Neuronal stem cell (in vitro differentiated cells): ENCODE results near the gene LINC01488.
A peak's percentile ranks its signal among the peaks of the same experiment; 100 is the strongest.

Source experiments
- DNase-seq: peaks from one replicate; pipeline ENCODE4 v3.0.0-alpha.2; 2013; ENCODE audit warnings: low spot score
- H2AFZ ChIP-seq: one replicate; pipeline ENCODE4 v1.6.1; 2013; ENCODE audit warnings: mild to moderate bottlenecking, low read length, inconsistent platforms
- H2AK5ac ChIP-seq: 2 replicates; pipeline ENCODE4 v1.6.1; 2013; ENCODE audit warnings: low read depth, mild to moderate bottlenecking, inconsistent platforms, low read length, moderate library complexity, mixed read lengths
- H2BK120ac ChIP-seq: 2 replicates; pipeline ENCODE4 v1.6.1; 2013; ENCODE audit warnings: low read depth, mild to moderate bottlenecking, inconsistent platforms, low read length, moderate library complexity, mixed read lengths
- H2BK12ac ChIP-seq: one replicate; pipeline ENCODE4 v1.6.1; 2013; ENCODE audit warnings: low read length, inconsistent platforms
- H2BK15ac ChIP-seq: 2 replicates; pipeline ENCODE4 v1.6.1; 2013; ENCODE audit warnings: mild to moderate bottlenecking, low read length, inconsistent platforms, mixed read lengths
- H2BK5ac ChIP-seq: one replicate; pipeline ENCODE4 v1.6.1; 2013; ENCODE audit warnings: inconsistent platforms, mild to moderate bottlenecking, low read length, moderate library complexity
- H3K14ac ChIP-seq: one replicate; pipeline ENCODE4 v1.6.1; 2013; ENCODE audit warnings: low read length, inconsistent platforms
- H3K18ac ChIP-seq: 2 replicates; pipeline ENCODE4 v1.6.1; 2013; ENCODE audit warnings: low read length, inconsistent platforms
- H3K23ac ChIP-seq: 2 replicates; pipeline ENCODE4 v1.6.1; 2013; ENCODE audit warnings: low read depth, mild to moderate bottlenecking, mixed read lengths, low read length, inconsistent platforms; ENCODE audit not compliant: poor library complexity
- H3K27ac ChIP-seq: replicated peaks from 3 replicates; pipeline ENCODE4 v1.5.1; 2013; ENCODE audit warnings: low read length, inconsistent platforms
- H3K27me3 ChIP-seq, 3 experiments: 2 replicates each; pipeline ENCODE4 v1.6.1; 2013; ENCODE audit warnings: low read length in 3 of 3, mild to moderate bottlenecking in 2 of 3, inconsistent platforms in 1 of 3, low read depth in 1 of 3, mixed read lengths in 1 of 3, moderate library complexity in 1 of 3; ENCODE audit not compliant: control insufficient read depth in 3 of 3, insufficient read depth in 3 of 3
- H3K36me3 ChIP-seq, 2 donors: replicated peaks in 1 of 2; 2 replicates each; pipeline ENCODE4 v1.6.1; 2013; ENCODE audit warnings: low read length in 2 of 2; ENCODE audit not compliant: control insufficient read depth in 2 of 2, insufficient read depth in 2 of 2
- H3K4ac ChIP-seq: 2 replicates; pipeline ENCODE4 v1.6.1; 2013; ENCODE audit warnings: inconsistent platforms, mild to moderate bottlenecking, low read length, moderate library complexity
- H3K4me1 ChIP-seq, 2 donors: 1 replicate in 1 of 2; 2 replicates in 1 of 2; pipeline ENCODE4 v1.6.1; 2013; ENCODE audit warnings: low read length in 2 of 2, low read depth in 1 of 2; ENCODE audit not compliant: control insufficient read depth in 2 of 2, insufficient read depth in 1 of 2
- H3K4me2 ChIP-seq: one replicate; pipeline ENCODE4 v1.6.1; 2013; ENCODE audit warnings: mild to moderate bottlenecking, low read length, inconsistent platforms; ENCODE audit not compliant: insufficient read depth, poor library complexity, severe bottlenecking
- H3K4me3 ChIP-seq, 2 donors: 2 replicates each; pipeline ENCODE4 v1.5.1; 2013; ENCODE audit warnings: low read length in 2 of 2, mild to moderate bottlenecking in 2 of 2, inconsistent platforms in 1 of 2, moderate library complexity in 1 of 2
- H3K79me1 ChIP-seq: one replicate; pipeline ENCODE4 v1.6.1; 2013; ENCODE audit warnings: low read depth, mild to moderate bottlenecking, inconsistent platforms, low read length, moderate library complexity
- H3K9ac ChIP-seq: one replicate; pipeline ENCODE4 v1.6.1; 2013; ENCODE audit warnings: mild to moderate bottlenecking, low read depth, low read length, inconsistent platforms; ENCODE audit not compliant: poor library complexity
- H3K9me3 ChIP-seq, 2 donors: replicated peaks in 1 of 2; 2 replicates each; pipeline versions ENCODE3 to v1.6.1; 2013; ENCODE audit warnings: low read length in 2 of 2, mild to moderate bottlenecking in 2 of 2, inconsistent platforms in 1 of 2, low read depth in 1 of 2, mixed read lengths in 1 of 2, moderate library complexity in 1 of 2; ENCODE audit not compliant: control insufficient read depth in 2 of 2, insufficient read depth in 1 of 2
- H4K8ac ChIP-seq: one replicate; pipeline ENCODE4 v1.6.1; 2013; ENCODE audit warnings: low read depth, mild to moderate bottlenecking, inconsistent platforms, low read length, moderate library complexity
- H4K91ac ChIP-seq: one replicate; pipeline ENCODE4 v1.6.1; 2013; ENCODE audit warnings: low read length, low read depth, mild to moderate bottlenecking, inconsistent platforms; ENCODE audit not compliant: poor library complexity
- WGBS, 2 donors: extraction: QIAGEN DNeasy Blood & Tissue Kit; methylation state at CpG; one replicate each; pipeline ENCODE4 v1.1.7; 2013; ENCODE audit warnings: missing lambda C conversion rate in 2 of 2, mixed read lengths in 1 of 2; ENCODE audit not compliant: insufficient read length in 2 of 2, insufficient replicate concordance in 1 of 2; ENCODE audit errors: extremely low coverage in 2 of 2; 5-methylcytosine and 5-hydroxymethylcytosine counted together

LINC01488 gene

DNA sequence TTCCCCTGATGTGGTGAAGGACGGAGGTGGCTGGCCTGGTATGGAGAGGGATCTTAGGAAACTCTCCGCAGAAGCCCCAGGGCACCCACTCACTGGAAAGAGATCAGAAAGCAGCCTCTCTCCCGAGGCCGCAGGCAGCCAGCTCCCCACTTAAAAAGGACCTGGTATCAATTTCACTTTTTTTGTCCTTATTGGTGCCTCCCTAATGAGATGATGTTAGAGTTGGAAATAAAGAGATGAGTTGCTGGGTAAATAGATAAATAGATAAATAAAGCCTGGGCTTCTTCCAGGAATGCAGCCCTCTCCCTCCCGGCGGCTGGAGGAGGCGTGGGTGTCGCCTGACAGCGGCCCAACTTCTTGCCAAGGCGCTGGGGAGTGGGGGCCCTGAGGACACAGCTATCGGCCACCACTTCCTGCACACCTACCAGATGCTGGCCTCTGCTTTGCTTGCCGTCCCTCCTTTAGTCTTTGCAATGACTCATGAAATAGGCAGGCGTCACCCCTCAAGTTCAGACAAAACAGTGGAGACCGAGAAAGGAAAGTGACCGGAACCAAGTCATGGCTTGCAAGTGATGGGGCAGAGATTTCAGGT is 42.9 kb downstream of the LINC01488 start:
- H2AFZ ChIP-seq, result peak overlapping the region; percentile 6
- DNase-seq, result no peak

DNA sequence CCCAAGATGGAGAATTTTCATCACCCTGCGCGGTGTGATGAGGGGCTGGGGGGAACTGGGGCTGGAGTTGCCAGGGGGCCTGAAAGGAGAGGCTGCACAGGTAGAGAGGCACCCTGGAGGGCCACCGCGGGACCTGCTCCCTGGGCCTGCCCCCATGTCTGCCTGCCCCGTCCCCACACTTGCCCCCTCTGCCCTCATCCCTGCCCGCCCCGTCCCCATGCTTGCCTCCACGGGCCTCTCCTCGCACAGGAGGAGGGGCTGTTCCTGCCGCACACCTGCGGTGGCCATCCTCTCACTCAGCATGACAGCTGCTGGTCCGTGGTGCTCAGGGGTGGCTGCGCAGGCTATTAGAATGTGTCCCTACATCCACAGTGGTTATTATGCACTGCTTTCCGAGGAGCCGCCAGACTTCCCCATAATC is 43.5 kb downstream of the LINC01488 start:
- Histone ChIP-seq H3K79me1 (no peaks in the 10 kb centered on the region), H3K9me3 (peaks cover 0 to 1% of the 10 kb centered on the region in 2 donors), H2AFZ (no peak overlapping the region), H3K4me1 (peaks cover 0 to 9% of the 10 kb centered on the region in 2 donors), H4K8ac (no peak overlapping the region), H2BK12ac (no peak overlapping the region), H3K18ac (peak overlapping the region; percentile 25), H3K23ac (peak overlapping the region; percentile 75), H2BK120ac (no peak overlapping the region), H4K91ac (no peak overlapping the region), H3K4ac (no peak overlapping the region), H3K9ac (peak overlapping the region; percentile 31), H2BK5ac (peak overlapping the region; percentile 41), H3K27ac (no peak overlapping the region), H3K4me2 (no peak overlapping the region), H2BK15ac (peak overlapping the region; percentile 77), H3K4me3 (no peak overlapping the region), H3K14ac (no peak overlapping the region), H3K36me3 (no peaks in the 10 kb centered on the region), H3K27me3 (peaks cover 0 to 3% (median 0%) of the 10 kb centered on the region in 3 experiments), H2AK5ac (peak overlapping the region; percentile 32)
- WGBS, 2 donors, result no CpG with 5 or more reads among the region's 15 CpGs
- DNase-seq, result no peak

More for the DNA sequence above, 42.9 kb downstream of the LINC01488 start:
- Histone ChIP-seq H2AK5ac (no peak overlapping the region), H2BK15ac (no peak overlapping the region), H3K4me3 (no peak overlapping the region), H3K4me2 (no peak overlapping the region), H3K9ac (no peak overlapping the region), H3K9me3 (peaks cover 0 to 1% of the 10 kb centered on the region in 2 donors), H4K91ac (no peak overlapping the region), H2BK12ac (no peak overlapping the region), H4K8ac (no peak overlapping the region), H3K23ac (no peak overlapping the region), H3K27me3 (peaks cover 0 to 3% (median 0%) of the 10 kb centered on the region in 3 experiments), H2BK5ac (peak overlapping the region; percentile 41), H3K4ac (no peak overlapping the region), H3K36me3 (no peaks in the 10 kb centered on the region), H3K27ac (no peak overlapping the region), H3K79me1 (no peaks in the 10 kb centered on the region), H3K14ac (no peak overlapping the region), H2BK120ac (no peak overlapping the region), H3K4me1 (peaks cover 0 to 9% of the 10 kb centered on the region in 2 donors), H3K18ac (peak overlapping the region; percentile 34)
- no CpG with 5 or more reads among the region's 15 CpGs for WGBS, 2 donors

DNA sequence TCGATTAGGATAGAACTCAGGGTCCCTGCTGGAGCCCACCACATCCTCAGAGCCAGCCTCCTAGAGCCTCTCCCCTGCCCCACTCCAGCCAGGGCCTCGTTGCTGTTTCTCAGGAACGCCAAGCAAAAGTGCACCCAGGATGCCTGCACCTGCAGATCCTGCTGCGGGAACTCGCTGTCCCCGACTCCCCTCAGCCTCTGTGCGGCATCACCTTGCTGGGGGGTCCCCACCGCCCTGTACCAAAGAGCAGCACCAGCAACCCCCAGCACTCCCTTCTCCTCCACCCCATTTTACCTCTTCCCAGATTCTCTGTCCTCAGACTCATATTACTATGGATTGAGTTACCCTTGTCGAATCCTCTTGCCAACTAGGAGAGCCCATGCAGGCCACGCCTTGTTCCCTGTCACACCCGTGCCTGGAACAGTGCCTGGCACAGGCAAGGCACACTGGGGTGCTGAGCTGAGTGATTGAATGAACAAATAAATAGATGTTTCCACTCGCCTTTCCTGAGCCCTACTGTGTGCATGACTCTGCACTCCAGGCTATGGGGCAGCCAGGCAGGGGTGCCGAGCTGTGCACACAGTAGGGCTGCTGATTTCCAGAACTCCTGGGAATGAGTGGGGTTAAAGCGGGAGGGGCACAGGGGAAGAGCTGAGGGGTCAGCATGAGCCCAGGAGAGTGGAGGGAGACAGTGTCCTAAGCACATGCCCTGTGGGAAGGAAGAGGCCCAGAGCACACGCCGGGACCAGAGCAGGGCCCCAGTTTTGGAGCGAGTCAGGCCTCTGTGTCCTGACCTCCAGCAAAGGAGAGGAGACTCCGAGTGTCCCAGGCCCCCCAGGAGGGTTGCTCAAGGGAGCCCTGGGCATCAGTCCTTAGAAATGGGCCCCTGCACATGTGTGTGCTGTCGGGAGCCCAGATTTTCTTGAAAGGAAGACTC is 44.3 kb downstream of the LINC01488 start:
- no peak for DNase-seq
- Histone ChIP-seq H2AFZ (no peak overlapping the region), H3K23ac (no peak overlapping the region), H2BK5ac (no peak overlapping the region), H3K4me3 (no peak overlapping the region), H2BK120ac (no peak overlapping the region), H2AK5ac (peak overlapping the region; percentile 58), H4K8ac (no peak overlapping the region), H3K36me3 (no peaks in the 10 kb centered on the region), H3K9me3 (peaks cover 0 to 1% of the 10 kb centered on the region in 2 donors), H3K18ac (peak overlapping the region; percentile 67), H3K4ac (no peak overlapping the region), H3K27ac (no peak overlapping the region), H3K27me3 (peaks cover 0 to 3% (median 0%) of the 10 kb centered on the region in 3 experiments), H2BK15ac (peak overlapping the region; percentile 56), H3K14ac (no peak overlapping the region), H3K79me1 (no peaks in the 10 kb centered on the region), H2BK12ac (no peak overlapping the region), H3K4me1 (peaks cover 0 to 9% of the 10 kb centered on the region in 2 donors), H4K91ac (no peak overlapping the region), H3K4me2 (no peak overlapping the region), H3K9ac (no peak overlapping the region)
- WGBS, 2 donors, result no CpG with 5 or more reads among the region's 19 CpGs

DNA sequence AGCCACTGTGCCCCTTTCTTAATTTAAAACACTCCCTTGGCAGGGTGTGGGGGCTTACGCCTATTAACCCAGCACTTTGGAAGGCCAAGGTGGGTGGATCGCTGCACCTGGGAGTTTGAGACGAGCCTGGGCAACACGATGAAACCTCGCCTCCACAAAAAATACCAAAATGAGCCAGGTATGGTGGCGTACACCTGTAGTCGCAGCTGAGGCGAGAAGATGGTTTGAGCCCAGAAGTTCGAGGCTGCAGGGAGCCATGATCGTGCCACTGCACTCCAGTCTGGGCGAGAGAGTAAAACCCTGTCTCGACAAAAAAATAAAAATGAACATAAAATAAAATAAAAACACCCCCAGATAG is 45.0 kb downstream of the LINC01488 start:
- H3K79me1 ChIP-seq, result no peaks in the 10 kb centered on the region
- H3K14ac ChIP-seq, result no peak overlapping the region
- no peak overlapping the region for H2BK15ac ChIP-seq
- H3K27ac ChIP-seq, result no peak overlapping the region
- no peak overlapping the region for H2BK120ac ChIP-seq
- no peak overlapping the region for H4K91ac ChIP-seq
- H3K4me2 ChIP-seq, result no peak overlapping the region
- H3K9ac ChIP-seq, result no peak overlapping the region
- no peak overlapping the region for H4K8ac ChIP-seq
- H3K4me3 ChIP-seq, result no peak overlapping the region
- H3K36me3 ChIP-seq, result no peaks in the 10 kb centered on the region
- DNase-seq, result no peak
- peak overlapping the region; percentile 5 for H3K18ac ChIP-seq
- H2BK5ac ChIP-seq, result no peak overlapping the region
- peaks cover 0 to 3% (median 0%) of the 10 kb centered on the region in 3 experiments for H3K27me3 ChIP-seq
- no CpG with 5 or more reads among the region's 12 CpGs for WGBS, 2 donors
- H3K9me3 ChIP-seq, result peaks cover 0 to 1% of the 10 kb centered on the region in 2 donors
- H3K23ac ChIP-seq, result no peak overlapping the region
- H2AFZ ChIP-seq, result no peak overlapping the region
- H3K4ac ChIP-seq, result no peak overlapping the region
- H3K4me1 ChIP-seq, result peaks cover 0 to 5% of the 10 kb centered on the region in 2 donors
- H2AK5ac ChIP-seq, result no peak overlapping the region
- H2BK12ac ChIP-seq, result no peak overlapping the region
